H9 (cell line): ENCODE measurements around the gene LRCH4. TPM values are rescaled to one million over a fixed set of nuclear protein-coding genes. Genes with fewer than 3 reads are reported as not detected.

Experiments
- DNase-seq: peaks from one replicate; pipeline ENCODE4 v3.0.0-alpha.2; 2017
- H2AFZ ChIP-seq: one replicate; pipeline ENCODE4 v1.6.1; 2013; ENCODE audit warnings: mild to moderate bottlenecking, low read length, control low read depth, moderate library complexity
- H2AK5ac ChIP-seq: 2 replicates; pipeline ENCODE4 v1.6.1; 2013; ENCODE audit warnings: low read length, control low read depth, mixed read lengths; ENCODE audit not compliant: insufficient read length
- H2BK120ac ChIP-seq: one replicate; pipeline ENCODE4 v1.6.1; 2013; ENCODE audit warnings: low read depth, mild to moderate bottlenecking, low read length, control low read depth, inconsistent platforms; ENCODE audit not compliant: poor library complexity, severe bottlenecking
- H2BK12ac ChIP-seq: 2 replicates; pipeline ENCODE4 v1.6.1; 2013; ENCODE audit warnings: low read length, control low read depth, mixed read lengths, low read depth; ENCODE audit not compliant: insufficient read length
- H2BK15ac ChIP-seq: 2 replicates; pipeline ENCODE4 v1.6.1; 2013; ENCODE audit warnings: low read depth, low read length, control low read depth
- H2BK20ac ChIP-seq: one replicate; pipeline ENCODE4 v1.6.1; 2013; ENCODE audit warnings: low read depth, mild to moderate bottlenecking, low read length, control low read depth, inconsistent platforms; ENCODE audit not compliant: poor library complexity, severe bottlenecking
- H2BK5ac ChIP-seq: 2 replicates; pipeline ENCODE4 v1.6.1; 2013; ENCODE audit warnings: low read length, control low read depth, mixed read lengths; ENCODE audit not compliant: insufficient read length
- H3K14ac ChIP-seq: 2 replicates; pipeline ENCODE4 v1.6.1; 2013; ENCODE audit warnings: low read length, control low read depth; ENCODE audit not compliant: insufficient read depth
- H3K18ac ChIP-seq: 2 replicates; pipeline ENCODE4 v1.6.1; 2013; ENCODE audit warnings: low read depth, mild to moderate bottlenecking, mixed read lengths, low read length, control low read depth; ENCODE audit not compliant: insufficient read length
- H3K23ac ChIP-seq: 2 replicates; pipeline ENCODE4 v1.6.1; 2013; ENCODE audit warnings: low read length, control low read depth, mixed read lengths, low read depth; ENCODE audit not compliant: insufficient read length
- H3K23me2 ChIP-seq: 2 replicates; pipeline ENCODE4 v1.6.1; 2013; ENCODE audit warnings: low read depth, mild to moderate bottlenecking, mixed read lengths, low read length, control low read depth; ENCODE audit not compliant: insufficient read length, poor library complexity, severe bottlenecking
- H3K27ac ChIP-seq: 2 replicates; pipeline ENCODE4 v1.5.1; 2013; ENCODE audit warnings: low read length, control low read depth, mixed read lengths, low read depth; ENCODE audit not compliant: insufficient read length
- H3K27me3 ChIP-seq: 2 replicates; pipeline ENCODE4 v1.6.1; 2013; ENCODE audit warnings: low read length, control low read depth, inconsistent platforms; ENCODE audit not compliant: insufficient read depth
- H3K4ac ChIP-seq: 2 replicates; pipeline ENCODE4 v1.6.1; 2013; ENCODE audit warnings: low read depth, mild to moderate bottlenecking, control low read depth, inconsistent platforms, low read length, moderate library complexity
- H3K4me1 ChIP-seq: 2 replicates; pipeline ENCODE4 v1.6.1; 2013; ENCODE audit warnings: low read length, control low read depth, inconsistent platforms; ENCODE audit not compliant: insufficient read depth
- H3K4me2 ChIP-seq: 2 replicates; pipeline ENCODE4 v1.6.1; 2013; ENCODE audit warnings: low read length, control low read depth, mixed read lengths; ENCODE audit not compliant: insufficient read length, insufficient read depth
- H3K56ac ChIP-seq: 2 replicates; pipeline ENCODE4 v1.6.1; 2013; ENCODE audit warnings: low read depth, mild to moderate bottlenecking, mixed read lengths, low read length, control low read depth; ENCODE audit not compliant: insufficient read length
- H3K79me1 ChIP-seq: 2 replicates; pipeline ENCODE4 v1.6.1; 2013; ENCODE audit warnings: low read depth, mild to moderate bottlenecking, moderate library complexity, low read length, control low read depth, inconsistent platforms; ENCODE audit not compliant: insufficient read depth, poor library complexity, severe bottlenecking
- H3K79me2 ChIP-seq: 2 replicates; pipeline ENCODE4 v1.6.1; 2013; ENCODE audit warnings: low read length, control low read depth, inconsistent platforms; ENCODE audit not compliant: insufficient read depth
- H3K9ac ChIP-seq: 2 replicates; pipeline ENCODE4 v1.6.1; 2013; ENCODE audit warnings: low read length, control low read depth, mixed read lengths; ENCODE audit not compliant: insufficient read length; ENCODE audit errors: extremely low read depth
- H3K9me3 ChIP-seq: one replicate; pipeline ENCODE4 v1.6.1; 2013; ENCODE audit warnings: low read depth, low read length, inconsistent platforms; ENCODE audit not compliant: control insufficient read depth
- H3T11ph ChIP-seq: one replicate; pipeline ENCODE4 v1.6.1; 2013; ENCODE audit warnings: mild to moderate bottlenecking, low read length, control low read depth, inconsistent platforms
- H4K20me1 ChIP-seq: one replicate; pipeline ENCODE4 v1.6.1; 2013; ENCODE audit not compliant: control insufficient read depth, insufficient read length, insufficient read depth
- H4K5ac ChIP-seq: 2 replicates; pipeline ENCODE4 v1.6.1; 2013; ENCODE audit warnings: low read depth, mild to moderate bottlenecking, mixed read lengths, low read length, control low read depth; ENCODE audit not compliant: insufficient read length
- H4K8ac ChIP-seq: replicated peaks from 2 replicates; pipeline ENCODE4 v1.6.1; 2013; ENCODE audit warnings: low read length, control low read depth, mixed read lengths, low read depth; ENCODE audit not compliant: insufficient read length
- H4K91ac ChIP-seq: 2 replicates; pipeline ENCODE4 v1.6.1; 2013; ENCODE audit warnings: low read depth, mild to moderate bottlenecking, moderate library complexity, mixed read lengths, low read length, control low read depth; ENCODE audit not compliant: insufficient read length
- H3K27ac Mint-ChIP-seq, 3 experiments: 2 replicates in 2 of 3; 3 replicates in 1 of 3; pipeline ENCODE4 v1.8.0; 2020 to 2021; ENCODE audit warnings: mixed read lengths in 3 of 3, mild to moderate bottlenecking in 1 of 3, moderate library complexity in 1 of 3
- H3K27me3 Mint-ChIP-seq: 2 replicates; pipeline ENCODE4 v1.8.0; 2021; ENCODE audit warnings: low read depth, mild to moderate bottlenecking, moderate library complexity, mixed read lengths
- H3K36me3 Mint-ChIP-seq, 3 experiments: 2 replicates in 2 of 3; 3 replicates in 1 of 3; pipeline ENCODE4 v1.8.0; 2020 to 2021; ENCODE audit warnings: low read depth in 3 of 3, mixed read lengths in 3 of 3; ENCODE audit not compliant: insufficient read depth in 1 of 3
- H3K4me1 Mint-ChIP-seq, 2 experiments: 2 replicates each; pipeline ENCODE4 v1.8.0; 2020; ENCODE audit warnings: mixed read lengths in 2 of 2
- H3K4me3 Mint-ChIP-seq, 2 experiments: 2 replicates in 1 of 2; 3 replicates in 1 of 2; pipeline ENCODE4 v1.8.0; 2020 to 2021; ENCODE audit warnings: mild to moderate bottlenecking in 2 of 2, mixed read lengths in 2 of 2, moderate library complexity in 1 of 2
- H3K9me3 Mint-ChIP-seq, 2 experiments: 2 replicates in 1 of 2; 3 replicates in 1 of 2; pipeline ENCODE4 v1.8.0; 2020; ENCODE audit warnings: mild to moderate bottlenecking in 2 of 2, mixed read lengths in 2 of 2, moderate library complexity in 1 of 2
- WGBS: extraction: QIAGEN DNeasy Blood & Tissue Kit; methylation state at CpG from one replicate; pipeline ENCODE4 v1.1.7; 2013; ENCODE audit warnings: missing lambda C conversion rate, low lambda C conversion rate, mixed read lengths; ENCODE audit not compliant: insufficient read length; ENCODE audit errors: extremely low coverage; 5-methylcytosine and 5-hydroxymethylcytosine counted together
- total RNA-seq: library from RNA; stranded (reverse); gene quantifications from 2 replicates; pipeline ENCODE4 v1.2.1, GENCODE V29; 2021
- TF ChIP-seq, protein P1 (sequence below): fragments of 200-600 bp; sonication (generic); conservative IDR thresholded peaks from 3 replicates; pipeline ENCODE4 v1.8.0; 2021; ENCODE audit warnings: antibody characterized with exemption, mild to moderate bottlenecking

Gene LRCH4
- total RNA-seq, 1 experiment from 2014 or later: 39.1 TPM

DNA sequence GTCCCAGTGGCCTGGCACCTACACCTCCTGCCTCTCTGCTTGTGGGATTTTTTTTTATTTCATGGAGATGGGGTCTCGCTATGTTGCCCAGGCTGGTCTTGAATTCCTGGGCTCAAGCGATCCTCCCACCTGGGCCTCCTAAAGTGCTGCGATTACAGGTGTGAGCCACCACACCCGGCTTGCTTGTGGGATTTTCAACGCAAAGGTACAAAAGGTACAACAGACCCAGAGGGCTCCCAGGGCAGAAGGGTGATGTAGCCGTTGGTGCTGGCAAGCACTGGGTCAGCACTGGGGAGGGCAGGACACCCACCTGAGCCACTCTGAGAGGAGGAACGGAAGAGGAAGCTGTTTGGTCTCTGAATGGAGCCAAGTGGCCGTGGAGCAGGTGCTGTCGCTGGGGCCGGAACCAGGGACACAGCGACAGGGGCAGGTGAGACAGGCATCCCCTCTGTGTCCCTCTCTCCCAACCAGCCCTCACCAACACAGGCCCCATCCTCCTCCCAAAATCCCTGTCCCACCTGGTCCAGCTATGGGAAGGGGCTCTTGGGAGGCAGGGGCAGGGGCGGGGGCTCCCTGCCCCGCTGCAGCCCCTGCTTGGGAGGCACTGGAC, 9.4 kb downstream of the LRCH4 start:
- H3T11ph ChIP-seq: no peak overlapping the region
- no peak overlapping the region for H3K14ac ChIP-seq
- H2BK15ac ChIP-seq: no peak overlapping the region
- no peak overlapping the region for H4K8ac ChIP-seq
- Mint-ChIP-seq H3K36me3 (peaks cover 13 to 27% (median 23%) of the 10 kb centered on the region in 3 experiments; a peak in 6 of 7 replicates), H3K4me3 (no peak overlapping the region), H3K9me3 (no peaks in the 10 kb centered on the region), H3K27me3 (no peaks in the 10 kb centered on the region), H3K27ac (no peak overlapping the region), H3K4me1 (peaks cover 11% of the 10 kb centered on the region in 2 experiments)
- H2BK12ac ChIP-seq: no peak overlapping the region
- H3K9me3 ChIP-seq: no peaks in the 10 kb centered on the region
- no peak overlapping the region for H2BK120ac ChIP-seq
- no peaks in the 10 kb centered on the region for H4K20me1 ChIP-seq
- TF ChIP-seq, protein P1, sequence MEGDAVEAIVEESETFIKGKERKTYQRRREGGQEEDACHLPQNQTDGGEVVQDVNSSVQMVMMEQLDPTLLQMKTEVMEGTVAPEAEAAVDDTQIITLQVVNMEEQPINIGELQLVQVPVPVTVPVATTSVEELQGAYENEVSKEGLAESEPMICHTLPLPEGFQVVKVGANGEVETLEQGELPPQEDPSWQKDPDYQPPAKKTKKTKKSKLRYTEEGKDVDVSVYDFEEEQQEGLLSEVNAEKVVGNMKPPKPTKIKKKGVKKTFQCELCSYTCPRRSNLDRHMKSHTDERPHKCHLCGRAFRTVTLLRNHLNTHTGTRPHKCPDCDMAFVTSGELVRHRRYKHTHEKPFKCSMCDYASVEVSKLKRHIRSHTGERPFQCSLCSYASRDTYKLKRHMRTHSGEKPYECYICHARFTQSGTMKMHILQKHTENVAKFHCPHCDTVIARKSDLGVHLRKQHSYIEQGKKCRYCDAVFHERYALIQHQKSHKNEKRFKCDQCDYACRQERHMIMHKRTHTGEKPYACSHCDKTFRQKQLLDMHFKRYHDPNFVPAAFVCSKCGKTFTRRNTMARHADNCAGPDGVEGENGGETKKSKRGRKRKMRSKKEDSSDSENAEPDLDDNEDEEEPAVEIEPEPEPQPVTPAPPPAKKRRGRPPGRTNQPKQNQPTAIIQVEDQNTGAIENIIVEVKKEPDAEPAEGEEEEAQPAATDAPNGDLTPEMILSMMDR: no peak
- peaks cover 4% of the 10 kb centered on the region; the same call in 1 of the 2 replicates for H3K4me1 ChIP-seq
- no peak overlapping the region for H3K4ac ChIP-seq
- peak; percentile 12 for DNase-seq
- no peak overlapping the region for H4K91ac ChIP-seq
- no peak overlapping the region for H3K23ac ChIP-seq
- H3K56ac ChIP-seq: no peak overlapping the region
- no peak overlapping the region for H2BK20ac ChIP-seq
- H3K27me3 ChIP-seq: no peaks in the 10 kb centered on the region
- H3K9ac ChIP-seq: no peak overlapping the region
- H3K18ac ChIP-seq: no peak overlapping the region
- H4K5ac ChIP-seq: no peak overlapping the region
- no peaks in the 10 kb centered on the region for H3K79me1 ChIP-seq
- no CpG with 5 or more reads among the region's 13 CpGs for WGBS
- H3K27ac ChIP-seq: no peak overlapping the region
- H2AFZ ChIP-seq: no peak overlapping the region
- no peaks in the 10 kb centered on the region for H3K23me2 ChIP-seq
- H3K79me2 ChIP-seq: no peaks in the 10 kb centered on the region
- no peak overlapping the region for H2AK5ac ChIP-seq
- H3K4me2 ChIP-seq: no peak overlapping the region
- no peak overlapping the region for H2BK5ac ChIP-seq
